Gastrocnemius medialis (tissue), 4 donors: ENCODE data around the gene ALOX5. TPM values are rescaled to one million over a fixed set of nuclear protein-coding genes. Genes with fewer than 3 reads are reported as not detected.
"Not testable (repeated sequence)": the region's sequence is repeated elsewhere in the genome, so short reads cannot be mapped to it uniquely, and the experiment has no call there.

Experiments used
- ATAC-seq, 2 donors: fragments of 150-250 bp; one replicate each; pipeline ENCODE4 v1.9.1; 2016
- DNase-seq, 2 donors: peaks; one replicate each; pipeline ENCODE4 v3.0.0-alpha.2; 2019
- H3K27ac ChIP-seq, 4 donors: fragments of 200-600 bp; sonication (generic); 1 replicate in 1 of 4; 2 replicates in 3 of 4; pipeline ENCODE4 v1.5.1; 2016 to 2018; ENCODE audit warnings: mild to moderate bottlenecking in 2 of 4, moderate library complexity in 1 of 4
- H3K27me3 ChIP-seq, 3 donors: fragments of 200-600 bp; sonication (generic) in 2 of 3; 1 replicate in 1 of 3; 2 replicates in 2 of 3; pipeline versions ENCODE4 v1.5.1 to v1.6.0; 2016 to 2019; ENCODE audit warnings: mild to moderate bottlenecking in 1 of 3, moderate library complexity in 1 of 3
- H3K36me3 ChIP-seq, 2 donors: fragments of 200-600 bp; sonication (generic) in 1 of 2; one replicate each; pipeline ENCODE4 v1.5.1; 2017 to 2018
- H3K4me1 ChIP-seq, 2 donors: fragments of 200-600 bp; sonication (generic) in 1 of 2; one replicate each; pipeline ENCODE4 v1.5.1; 2016 to 2017; ENCODE audit warnings: mild to moderate bottlenecking in 2 of 2
- H3K4me3 ChIP-seq, 4 donors: fragments of 200-600 bp; sonication (generic) in 3 of 4; 1 replicate in 1 of 4; 2 replicates in 3 of 4; pipeline ENCODE4 v1.5.1; 2016 to 2019; ENCODE audit warnings: mild to moderate bottlenecking in 2 of 4
- H3K9me3 ChIP-seq, 3 donors: fragments of 200-600 bp; sonication (generic) in 2 of 3; 1 replicate in 1 of 3; 2 replicates in 2 of 3; pipeline ENCODE4 v1.5.1; 2016 to 2019
- POLR2A ChIP-seq, 2 donors: fragments of 450-650 bp; IDR thresholded peaks; one replicate each; pipeline ENCODE4 v1.6.1; 2017; ENCODE audit warnings: antibody characterized with exemption in 2 of 2, mild to moderate bottlenecking in 2 of 2, moderate library complexity in 2 of 2
- in situ Hi-C, 4 donors: fragments of 200-750 bp; cut with MboI; loops; one replicate each; pipeline versions ENCODE4 v1.15.0 to v1.8.0; 2017; ENCODE audit warnings: low sequenced_read_pairs in 4 of 4
- intact Hi-C: fragments of 100-400 bp; cut with DNase I; formaldehyde crosslinking; loops from one replicate; pipeline ENCODE4 v1.15.1; 2023; ENCODE audit warnings: low total_unique reads
- total RNA-seq, 4 donors: library from RNA; depleted of rRNA; stranded (reverse); fragments of >200 nt; gene quantifications; one replicate each; pipeline versions ENCODE4 v1.1.0 to v1.2.3, GENCODE V29; 2016
- TF ChIP-seq, protein P1 (sequence below), 5 experiments: fragments of 450-650 bp in 3 of 5; fragments of 200-600 bp in 2 of 5; sonication (generic) in 2 of 5; IDR thresholded peaks in 4 of 5; conservative IDR thresholded peaks in 1 of 5; 1 replicate in 4 of 5; 2 replicates in 1 of 5; pipeline ENCODE4 v1.5.1; 2016 to 2019; ENCODE audit warnings: antibody characterized with exemption in 5 of 5, mild to moderate bottlenecking in 3 of 5, moderate library complexity in 3 of 5

The ALOX5 gene
- total RNA-seq, 4 donors from 2014 or later: 1.5 to 10.8 (median 4.2) TPM

DNA sequence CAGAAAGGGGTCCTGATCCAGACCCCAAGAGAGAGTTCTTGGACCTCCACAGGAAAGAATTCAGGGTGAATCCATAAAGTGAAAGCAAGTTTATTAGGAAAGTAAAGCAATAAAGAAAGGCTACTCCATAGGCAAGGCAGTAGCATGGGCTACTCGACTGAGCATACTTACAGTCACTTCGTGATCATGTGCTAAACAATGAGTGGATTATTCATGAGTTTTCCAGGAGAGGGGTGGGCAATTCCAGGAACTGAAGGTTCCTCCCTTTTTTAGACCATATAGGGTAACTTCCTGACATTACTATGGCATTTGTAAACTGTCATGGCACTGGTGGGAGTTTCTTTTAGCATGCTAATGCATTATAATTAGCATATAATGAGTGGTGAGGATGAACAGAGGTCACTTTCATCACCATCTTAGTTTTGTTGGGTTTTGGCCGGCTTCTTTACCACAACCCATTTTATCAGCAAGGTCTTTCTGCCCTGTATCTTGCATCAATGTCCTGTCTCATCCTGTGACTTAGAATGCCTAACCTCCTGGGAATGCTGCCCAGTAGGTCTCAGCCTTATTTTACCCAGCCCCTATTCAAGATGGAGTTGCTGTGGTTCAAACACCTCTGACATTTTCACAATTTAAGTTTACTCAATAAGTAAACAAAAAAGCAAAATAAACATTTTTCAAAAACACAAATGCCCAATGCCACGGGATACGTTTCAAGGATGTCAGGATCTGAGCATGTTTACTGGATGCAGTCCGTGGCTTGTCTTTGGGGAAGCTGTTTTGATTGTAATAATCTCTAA is 37.0 kb downstream of the ALOX5 start:
- TF ChIP-seq, protein P1, sequence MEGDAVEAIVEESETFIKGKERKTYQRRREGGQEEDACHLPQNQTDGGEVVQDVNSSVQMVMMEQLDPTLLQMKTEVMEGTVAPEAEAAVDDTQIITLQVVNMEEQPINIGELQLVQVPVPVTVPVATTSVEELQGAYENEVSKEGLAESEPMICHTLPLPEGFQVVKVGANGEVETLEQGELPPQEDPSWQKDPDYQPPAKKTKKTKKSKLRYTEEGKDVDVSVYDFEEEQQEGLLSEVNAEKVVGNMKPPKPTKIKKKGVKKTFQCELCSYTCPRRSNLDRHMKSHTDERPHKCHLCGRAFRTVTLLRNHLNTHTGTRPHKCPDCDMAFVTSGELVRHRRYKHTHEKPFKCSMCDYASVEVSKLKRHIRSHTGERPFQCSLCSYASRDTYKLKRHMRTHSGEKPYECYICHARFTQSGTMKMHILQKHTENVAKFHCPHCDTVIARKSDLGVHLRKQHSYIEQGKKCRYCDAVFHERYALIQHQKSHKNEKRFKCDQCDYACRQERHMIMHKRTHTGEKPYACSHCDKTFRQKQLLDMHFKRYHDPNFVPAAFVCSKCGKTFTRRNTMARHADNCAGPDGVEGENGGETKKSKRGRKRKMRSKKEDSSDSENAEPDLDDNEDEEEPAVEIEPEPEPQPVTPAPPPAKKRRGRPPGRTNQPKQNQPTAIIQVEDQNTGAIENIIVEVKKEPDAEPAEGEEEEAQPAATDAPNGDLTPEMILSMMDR (IDR thresholded peaks at IDR 0.05 in 4 of 5, conservative IDR thresholded peaks at IDR 0.05 in 1 of 5): no peak
- TF ChIP-seq POLR2A (IDR thresholded peaks at IDR 0.05): no peak
- in situ Hi-C loops: no loop called here
- Histone ChIP-seq H3K4me1 (no peaks in the 10 kb centered on the region), H3K27me3 (peaks cover 0 to 10% (median 0%) of the 10 kb centered on the region in 3 donors), H3K36me3 (no peaks in the 10 kb centered on the region), H3K9me3 (no peaks in the 10 kb centered on the region), H3K4me3 (no peak overlapping the region), H3K27ac (no peak overlapping the region)
- intact Hi-C loops: no loop called here
- no peak for ATAC-seq
- DNase-seq: no peak

DNA sequence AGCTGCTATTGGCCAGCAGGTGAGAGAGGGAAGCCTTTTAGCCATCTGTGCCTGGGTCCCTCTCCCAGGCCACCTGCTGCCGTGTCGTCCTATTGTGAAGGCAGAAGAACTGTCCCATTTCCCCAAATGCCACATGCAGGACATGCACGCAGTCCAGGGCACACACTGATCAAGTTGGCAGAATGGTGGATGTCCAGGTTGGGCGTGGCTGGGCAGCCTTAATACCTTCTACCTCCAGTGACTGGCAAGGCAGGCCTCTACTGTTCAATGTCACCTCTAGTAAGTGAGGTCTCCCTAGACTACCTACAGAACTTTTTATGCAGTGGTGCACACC is 37.6 kb downstream of the ALOX5 start:
- intact Hi-C loops (no loop called here), in situ Hi-C loops (no loop called here)
- Histone ChIP-seq H3K4me3 (no peak overlapping the region), H3K27me3 (peaks cover 0 to 10% (median 0%) of the 10 kb centered on the region in 3 donors), H3K27ac (no peak overlapping the region), H3K36me3 (no peaks in the 10 kb centered on the region), H3K9me3 (no peaks in the 10 kb centered on the region), H3K4me1 (no peaks in the 10 kb centered on the region)
- TF ChIP-seq POLR2A (IDR thresholded peaks at IDR 0.05): no peak
- TF ChIP-seq, protein P1 (IDR thresholded peaks at IDR 0.05 in 4 of 5, conservative IDR thresholded peaks at IDR 0.05 in 1 of 5): no peak
- DNase-seq (no peak), ATAC-seq (no peak)

DNA sequence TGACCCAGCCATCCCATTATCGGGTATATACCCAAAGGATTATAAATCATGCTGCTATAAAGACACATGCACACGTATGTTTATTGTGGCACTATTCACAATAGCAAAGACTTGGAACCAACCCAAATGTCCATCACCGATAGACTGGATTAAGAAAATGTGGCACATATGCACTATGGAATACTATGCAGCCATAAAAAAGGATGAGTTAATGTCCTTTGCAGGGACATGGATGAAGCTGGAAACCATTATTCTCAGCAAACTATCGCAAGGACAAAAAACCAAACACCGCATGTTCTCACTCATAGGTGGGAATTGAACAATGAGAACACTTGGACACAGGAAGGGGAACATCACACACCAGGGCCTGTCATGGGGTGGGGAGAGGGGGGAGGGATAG is 41.0 kb downstream of the ALOX5 start:
- in situ Hi-C loops, intact Hi-C loops, H3K4me3 ChIP-seq, DNase-seq, ATAC-seq, H3K36me3 ChIP-seq, H3K9me3 ChIP-seq, H3K27ac ChIP-seq, H3K27me3 ChIP-seq: not testable (repeated sequence)
- H3K4me1 ChIP-seq: peaks cover 8 to 17% of the 10 kb centered on the region in 2 donors

DNA sequence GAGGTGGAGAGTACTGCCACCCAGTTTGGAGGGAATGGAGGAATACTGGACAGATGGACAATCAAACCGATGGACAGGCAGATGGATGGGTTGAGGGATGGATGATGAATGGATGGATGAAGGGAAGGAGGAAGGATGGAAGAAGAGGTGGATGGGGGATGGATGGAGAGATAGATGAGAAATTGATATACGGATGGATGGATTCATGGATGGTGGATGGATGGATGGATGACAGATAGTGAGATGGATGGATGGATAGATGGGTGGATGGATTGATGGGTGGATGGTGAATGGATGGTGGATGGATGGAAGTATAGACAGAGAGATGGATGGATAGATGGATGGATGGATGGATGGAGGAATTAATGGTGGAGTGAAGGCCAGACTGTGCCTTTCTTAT is 42.6 kb downstream of the ALOX5 start:
- Histone ChIP-seq H3K27me3 (peaks cover 0 to 3% (median 0%) of the 10 kb centered on the region in 3 donors), H3K27ac (no peak overlapping the region), H3K4me1 (peaks cover 21 to 27% of the 10 kb centered on the region in 2 donors), H3K9me3 (no peaks in the 10 kb centered on the region), H3K36me3 (no peaks in the 10 kb centered on the region), H3K4me3 (no peak overlapping the region)
- DNase-seq: no peak
- TF ChIP-seq, protein P1 (IDR thresholded peaks at IDR 0.05 in 4 of 5, conservative IDR thresholded peaks at IDR 0.05 in 1 of 5): no peak
- no peak for TF ChIP-seq POLR2A (IDR thresholded peaks at IDR 0.05)
- ATAC-seq: no peak
- intact Hi-C loops (no loop called here), in situ Hi-C loops (no loop called here)

DNA sequence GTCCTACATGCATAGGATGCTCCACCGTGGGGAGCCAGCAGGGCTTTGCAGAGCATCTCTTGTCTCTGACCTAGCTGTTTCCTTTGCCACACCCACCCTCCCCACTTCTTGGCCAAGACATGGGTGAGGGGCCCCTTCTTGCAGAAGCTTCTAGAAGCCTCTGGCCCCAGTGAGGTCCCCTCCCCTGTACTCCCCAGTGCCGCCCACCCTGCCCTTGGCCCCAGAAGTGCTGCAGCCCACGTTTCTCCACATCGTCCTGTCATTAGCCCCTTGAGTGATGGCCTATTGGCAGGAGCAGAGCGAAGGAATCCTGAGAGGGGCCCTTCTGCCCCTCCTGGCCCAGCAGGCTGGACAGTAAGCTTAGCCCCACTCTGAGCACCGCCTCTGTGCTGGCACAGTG is 43.7 kb downstream of the ALOX5 start:
- no peak for DNase-seq
- H3K36me3 ChIP-seq: no peaks in the 10 kb centered on the region
- peaks cover 21 to 27% of the 10 kb centered on the region in 2 donors for H3K4me1 ChIP-seq
- H3K9me3 ChIP-seq: no peaks in the 10 kb centered on the region
- intact Hi-C loops (no loop called here), in situ Hi-C loops (no loop called here)
- peaks cover 0 to 3% (median 0%) of the 10 kb centered on the region in 3 donors for H3K27me3 ChIP-seq
- no peak for ATAC-seq
- no peak overlapping the region for H3K4me3 ChIP-seq
- no peak for TF ChIP-seq POLR2A (IDR thresholded peaks at IDR 0.05)
- TF ChIP-seq, protein P1 (IDR thresholded peaks at IDR 0.05 in 4 of 5, conservative IDR thresholded peaks at IDR 0.05 in 1 of 5): no peak
- no peak overlapping the region for H3K27ac ChIP-seq
